Subcutaneous adipose tissue (tissue), 4 donors: Measurements from ENCODE around the gene FUT9. TPM values are rescaled to one million over a fixed set of nuclear protein-coding genes. Genes with fewer than 3 reads are reported as not detected.

Source experiments
- total RNA-seq, 4 donors: library from RNA; depleted of rRNA; stranded (reverse); fragments of >200 nt; gene quantifications; one replicate each; pipeline ENCODE4 v1.1.0, GENCODE V29; 2016
- TF ChIP-seq, protein P1 (sequence below): fragments of 450-650 bp; IDR thresholded peaks from one replicate; pipeline ENCODE4 v1.5.1; 2016; ENCODE audit warnings: low read depth, mild to moderate bottlenecking, control low read depth, antibody characterized with exemption, moderate library complexity

FUT9 gene
- total RNA-seq, 4 donors from 2014 or later: not detected

DNA sequence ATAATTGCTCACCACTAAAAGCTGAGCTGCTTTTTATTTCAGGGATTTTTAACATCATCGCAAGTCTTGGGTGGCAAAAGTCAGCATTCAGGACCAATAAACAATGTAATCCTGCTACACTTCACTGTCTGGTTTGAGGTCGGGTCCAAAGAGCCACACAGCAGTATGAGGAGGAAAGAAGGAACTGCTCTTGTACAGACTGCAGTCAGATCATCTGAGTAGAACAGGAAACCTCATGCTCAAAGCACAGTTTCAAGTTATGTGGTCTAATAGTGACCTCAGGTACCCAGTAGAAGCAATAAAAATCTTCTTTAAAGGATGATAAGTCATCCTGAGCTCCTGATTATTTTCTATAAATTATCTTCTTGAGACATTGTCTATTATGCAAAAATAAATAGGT lies 211.4 kb downstream of the FUT9 start:
- TF ChIP-seq, protein P1, sequence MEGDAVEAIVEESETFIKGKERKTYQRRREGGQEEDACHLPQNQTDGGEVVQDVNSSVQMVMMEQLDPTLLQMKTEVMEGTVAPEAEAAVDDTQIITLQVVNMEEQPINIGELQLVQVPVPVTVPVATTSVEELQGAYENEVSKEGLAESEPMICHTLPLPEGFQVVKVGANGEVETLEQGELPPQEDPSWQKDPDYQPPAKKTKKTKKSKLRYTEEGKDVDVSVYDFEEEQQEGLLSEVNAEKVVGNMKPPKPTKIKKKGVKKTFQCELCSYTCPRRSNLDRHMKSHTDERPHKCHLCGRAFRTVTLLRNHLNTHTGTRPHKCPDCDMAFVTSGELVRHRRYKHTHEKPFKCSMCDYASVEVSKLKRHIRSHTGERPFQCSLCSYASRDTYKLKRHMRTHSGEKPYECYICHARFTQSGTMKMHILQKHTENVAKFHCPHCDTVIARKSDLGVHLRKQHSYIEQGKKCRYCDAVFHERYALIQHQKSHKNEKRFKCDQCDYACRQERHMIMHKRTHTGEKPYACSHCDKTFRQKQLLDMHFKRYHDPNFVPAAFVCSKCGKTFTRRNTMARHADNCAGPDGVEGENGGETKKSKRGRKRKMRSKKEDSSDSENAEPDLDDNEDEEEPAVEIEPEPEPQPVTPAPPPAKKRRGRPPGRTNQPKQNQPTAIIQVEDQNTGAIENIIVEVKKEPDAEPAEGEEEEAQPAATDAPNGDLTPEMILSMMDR: no peak

DNA sequence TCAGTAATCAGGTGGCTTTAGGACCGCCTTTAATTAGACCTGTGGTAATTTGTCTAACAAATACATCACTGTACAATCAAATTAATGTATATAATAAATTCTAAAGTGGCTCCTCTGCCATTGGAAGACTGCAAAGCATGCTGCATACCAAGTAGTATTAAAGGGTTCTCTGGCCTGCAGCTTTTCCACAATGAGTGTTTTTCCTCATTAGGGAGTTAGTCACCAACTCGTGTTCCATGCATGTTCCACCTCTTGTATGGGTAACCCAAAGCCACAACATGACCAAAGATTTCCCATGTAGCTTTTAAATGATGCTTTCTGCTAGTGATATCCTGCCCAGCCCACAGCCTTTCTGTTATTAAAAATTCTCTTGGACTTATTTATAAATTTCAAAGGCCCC lies 218.7 kb downstream of the FUT9 start:
- TF ChIP-seq, protein P1: no peak

DNA sequence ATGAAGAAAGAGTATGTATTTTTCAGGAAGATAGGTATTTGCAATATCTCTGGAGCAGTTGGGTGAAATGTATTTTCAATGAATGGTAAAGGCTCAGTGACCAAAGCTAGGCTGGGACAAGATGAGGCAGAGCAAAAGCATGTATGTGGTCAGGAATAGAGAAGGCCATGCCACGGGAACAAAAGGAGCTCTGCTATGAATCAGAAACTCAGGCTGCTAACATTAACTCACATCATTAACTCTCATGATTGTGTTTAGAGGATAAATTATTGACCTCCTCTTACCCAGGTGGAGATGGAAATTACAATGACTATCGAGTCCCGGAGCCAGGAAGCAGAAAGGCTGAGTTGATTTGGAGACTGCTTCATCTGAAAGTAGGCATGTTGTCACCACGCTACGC lies 220.2 kb downstream of the FUT9 start:
- TF ChIP-seq, protein P1: no peak

DNA sequence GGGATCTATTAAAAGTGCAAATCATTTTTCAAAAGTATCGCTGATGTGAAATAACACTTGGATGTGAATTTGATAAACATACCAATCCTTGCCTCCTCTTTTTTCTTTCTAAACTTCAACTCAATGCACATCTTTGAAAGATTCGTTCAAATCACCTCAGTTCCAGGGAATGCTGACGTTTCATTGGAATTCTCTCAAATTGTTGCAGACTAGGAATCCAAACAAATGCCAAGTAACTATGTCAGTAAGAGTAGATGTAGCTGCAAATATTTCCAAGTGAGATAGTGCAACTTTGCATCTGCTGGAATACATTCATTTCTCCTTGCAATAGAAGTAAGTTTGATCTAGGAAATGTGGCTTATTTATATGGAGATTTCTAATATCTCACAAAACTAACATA lies 220.7 kb downstream of the FUT9 start:
- TF ChIP-seq, protein P1: no peak

DNA sequence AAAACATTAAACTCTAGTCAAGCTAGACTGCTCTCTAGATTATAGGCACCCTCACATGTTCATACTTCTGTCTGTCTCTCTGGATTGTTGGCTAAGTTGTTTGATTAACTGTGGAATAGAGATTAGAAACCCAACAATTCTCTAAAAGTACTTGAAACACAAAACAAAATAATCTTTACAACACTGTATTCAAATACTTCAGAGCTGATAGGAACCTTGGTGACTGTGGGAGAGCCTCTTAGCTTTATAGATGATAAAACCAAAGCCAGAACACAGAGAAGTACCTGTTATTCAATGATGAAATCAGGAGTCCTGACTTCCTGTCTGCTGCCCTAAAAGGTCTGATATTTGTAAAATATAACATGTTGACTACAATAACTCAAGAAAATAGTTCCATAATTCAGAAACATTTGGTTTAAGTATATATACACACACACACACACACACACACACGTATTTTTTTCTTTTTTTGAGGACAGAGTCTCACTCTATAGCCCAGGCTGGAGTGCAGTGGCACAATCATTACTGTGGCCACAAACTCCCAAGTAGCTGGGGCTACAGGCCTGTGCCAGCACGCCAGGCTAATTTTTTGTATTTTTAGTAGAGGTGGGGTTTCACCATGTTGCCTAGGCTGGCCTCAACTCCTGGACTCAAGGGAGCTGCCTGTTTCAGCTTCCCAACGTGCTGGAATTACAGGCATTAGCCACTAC lies 222.0 kb downstream of the FUT9 start:
- TF ChIP-seq, protein P1: no peak

DNA sequence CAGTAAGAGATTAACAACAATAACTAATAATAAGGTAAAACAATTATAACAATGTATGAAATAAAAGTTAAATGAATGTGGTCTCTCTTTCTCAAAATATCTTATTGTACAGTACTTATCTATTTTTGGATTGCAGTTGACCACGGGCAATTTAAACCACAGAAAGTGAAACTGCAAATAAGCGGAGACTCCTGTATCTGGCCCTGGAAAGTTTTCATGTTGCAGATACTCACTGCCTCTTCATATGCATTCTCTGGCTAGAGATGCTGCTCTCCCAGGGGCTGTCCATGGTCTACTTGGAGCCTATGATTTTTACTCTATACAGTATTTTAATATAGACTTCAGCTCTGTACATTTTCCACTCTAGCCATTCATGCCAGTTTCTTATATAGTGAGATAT lies 230.8 kb downstream of the FUT9 start:
- TF ChIP-seq, protein P1: no peak

DNA sequence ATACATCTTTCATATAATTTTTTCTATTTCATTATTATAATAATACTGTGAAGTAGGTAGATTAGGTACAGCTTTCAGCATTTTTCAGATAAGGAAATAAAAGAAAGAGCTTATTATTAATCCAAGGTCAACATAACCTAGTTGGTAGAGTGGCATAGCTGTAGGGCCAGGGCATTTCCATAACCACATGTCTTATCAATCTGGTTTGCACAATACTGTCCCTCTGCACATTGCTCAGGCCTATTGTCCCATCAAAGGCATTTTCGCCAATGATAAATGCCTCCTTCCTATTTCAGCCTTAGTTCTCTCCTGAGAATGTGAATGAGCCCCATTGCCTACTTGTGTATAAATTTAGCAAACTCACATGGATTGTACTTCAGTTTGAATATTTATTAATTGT lies 234.0 kb downstream of the FUT9 start:
- TF ChIP-seq, protein P1: no peak
